Activated CD4-positive, alpha-beta T cell treated with anti-CD3 and anti-CD28 coated beads, Interleukin-2, amount 50 U/mL, for 16 hours (primary cell): ENCODE data around the gene CDH4.

ENCODE experiments used
- DNase-seq: peaks from one replicate; pipeline ENCODE4 v3.0.0-alpha.2; 2020

Gene CDH4

GRCh38 chr20:61499859-61500554 is 247.9 kb downstream of the CDH4 start:
- DNase-seq: no peak

GRCh38 chr20:61500791-61501321 is 248.8 kb downstream of the CDH4 start:
- no peak for DNase-seq

GRCh38 chr20:61502433-61502832 is 250.4 kb downstream of the CDH4 start:
- no peak for DNase-seq

- no peak for DNase-seq
Observed at GRCh38 chr20:61503106-61503505, 251.0 kb downstream of the CDH4 start.

- no peak for DNase-seq
Observed at GRCh38 chr20:61505508-61505907, 253.4 kb downstream of the CDH4 start.

- DNase-seq: no peak
Observed at GRCh38 chr20:61507778-61508177, 255.7 kb downstream of the CDH4 start.

GRCh38 chr20:61508301-61509096 is 256.4 kb downstream of the CDH4 start:
- no peak for DNase-seq

- no peak for DNase-seq
Observed at GRCh38 chr20:61510778-61511330, 258.8 kb downstream of the CDH4 start.

GRCh38 chr20:61512475-61512874 is 260.4 kb downstream of the CDH4 start:
- no peak for DNase-seq

- DNase-seq: no peak
Observed at GRCh38 chr20:61513124-61514017, 261.3 kb downstream of the CDH4 start.

GRCh38 chr20:61514018-61514365 is 261.9 kb downstream of the CDH4 start:
- DNase-seq: no peak

- no peak for DNase-seq
Observed at GRCh38 chr20:61514396-61514795, 262.3 kb downstream of the CDH4 start.

- DNase-seq: no peak
Observed at GRCh38 chr20:61514805-61515505, 262.9 kb downstream of the CDH4 start.

- DNase-seq: no peak
Observed at GRCh38 chr20:61515922-61516321, 263.9 kb downstream of the CDH4 start.

GRCh38 chr20:61516346-61517208 is 264.5 kb downstream of the CDH4 start:
- no peak for DNase-seq

- DNase-seq: no peak
Observed at GRCh38 chr20:61517419-61517818, 265.4 kb downstream of the CDH4 start.

- DNase-seq: no peak
Observed at GRCh38 chr20:61518424-61518951, 266.4 kb downstream of the CDH4 start.

- DNase-seq: no peak
Observed at GRCh38 chr20:61519488-61519887, 267.4 kb downstream of the CDH4 start.

- DNase-seq: no peak
Observed at GRCh38 chr20:61520076-61520892, 268.2 kb downstream of the CDH4 start.

GRCh38 chr20:61520893-61521460 is 268.9 kb downstream of the CDH4 start:
- no peak for DNase-seq
